ENCODE measurements around the gene MANSC4. TPM values are rescaled to one million over a fixed set of nuclear protein-coding genes. Genes with fewer than 3 reads are reported as not detected.

MANSC4 gene
- total and polyA plus RNA-seq, 10 of the 15 experiments (the other 5 are each of a cell fraction or from before 2014, with no cell fraction given): 0.18 to 0.21 (median 0.19) TPM; not detected in 7

GRCh38 chr12:27802936-27803335 is 22.9 kb upstream of the MANSC4 start (continued):
- TF ChIP-seq PAX5 (IDR thresholded peaks at IDR 0.05; ENCODE audit: borderline replicate concordance, low read depth, low read length) (no peak), ASH2L (IDR thresholded peaks at IDR 0.05; ENCODE audit: borderline replicate concordance, low read depth) (no peak)
- TF ChIP-seq, protein P1, sequence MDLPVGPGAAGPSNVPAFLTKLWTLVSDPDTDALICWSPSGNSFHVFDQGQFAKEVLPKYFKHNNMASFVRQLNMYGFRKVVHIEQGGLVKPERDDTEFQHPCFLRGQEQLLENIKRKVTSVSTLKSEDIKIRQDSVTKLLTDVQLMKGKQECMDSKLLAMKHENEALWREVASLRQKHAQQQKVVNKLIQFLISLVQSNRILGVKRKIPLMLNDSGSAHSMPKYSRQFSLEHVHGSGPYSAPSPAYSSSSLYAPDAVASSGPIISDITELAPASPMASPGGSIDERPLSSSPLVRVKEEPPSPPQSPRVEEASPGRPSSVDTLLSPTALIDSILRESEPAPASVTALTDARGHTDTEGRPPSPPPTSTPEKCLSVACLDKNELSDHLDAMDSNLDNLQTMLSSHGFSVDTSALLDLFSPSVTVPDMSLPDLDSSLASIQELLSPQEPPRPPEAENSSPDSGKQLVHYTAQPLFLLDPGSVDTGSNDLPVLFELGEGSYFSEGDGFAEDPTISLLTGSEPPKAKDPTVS (IDR thresholded peaks at IDR 0.05; ENCODE audit: low read depth, low read length): no peak

DNA sequence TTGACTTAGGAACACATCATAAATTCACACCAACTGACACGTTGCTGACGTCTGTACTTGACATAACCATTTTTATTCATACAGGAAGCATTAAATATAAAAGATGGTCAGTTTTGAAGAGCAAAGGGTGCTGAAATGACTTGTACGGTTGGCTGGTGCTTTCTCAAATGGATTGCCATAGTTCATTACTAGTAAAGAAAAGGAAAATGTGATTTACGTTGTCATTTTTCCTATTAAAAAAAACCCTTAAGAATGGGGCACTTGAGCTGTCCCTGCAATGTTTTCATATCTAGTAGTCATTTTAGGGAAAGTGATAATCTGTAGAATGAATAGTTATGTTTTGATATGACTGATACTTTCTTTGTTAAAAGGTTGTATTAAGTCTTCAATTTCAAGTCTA is 22.5 kb upstream of the MANSC4 start:
- no peak overlapping the region for H3K4me2 ChIP-seq (ENCODE audit: control insufficient read depth, insufficient read depth)
- no peak overlapping the region for H3K9ac ChIP-seq (ENCODE audit: control insufficient read depth, insufficient read depth, low read length)
- FAIRE-seq (no peak), ATAC-seq (no peak), DNase-seq (ENCODE audit: low read depth, low spot score) (no peak)
- peaks cover 0 to 8% of the 10 kb centered on the region in 2 experiments; a peak in 2 of 4 replicates for H3K36me3 ChIP-seq (ENCODE audit: control insufficient read depth in 2 of 2, insufficient read depth in 2 of 2, low read length in 1 of 2)
- H3K79me2 ChIP-seq (ENCODE audit: control insufficient read depth, insufficient read depth, low read length): no peaks in the 10 kb centered on the region
- ChIA-PET SMC1A (ENCODE audit: uncharacterized antibody, unreplicated experiment) (no interaction called here), POLR2A (no interaction called here), RAD21 (ENCODE audit: unreplicated experiment) (no interaction called here), CTCF (interaction anchor here (0.6 to 1.5 kb wide), 3 partner anchors 14 to 268 kb away, joined by 3 to 4 read pairs (median 3); no protein-coding TSS in a partner anchor)
- intact Hi-C loops (cut with micrococcal nuclease; ENCODE audit: unreplicated experiment) (no loop called here), in situ Hi-C loops (cut with MboI) (no loop called here)
- H4K20me1 ChIP-seq (ENCODE audit: control insufficient read depth, insufficient read depth): no peaks in the 10 kb centered on the region
- H3K27me3 ChIP-seq (replicated peaks in 1 of 2; ENCODE audit: control insufficient read depth in 2 of 2, insufficient read depth in 2 of 2, low read length in 1 of 2): no peaks in the 10 kb centered on the region
- no peak overlapping the region for H3K4me3 ChIP-seq
- WGBS (ENCODE audit: insufficient coverage, insufficient replicate concordance, low lambda C conversion rate, missing lambda C conversion rate): 36% methylated on average over 4 of the region's 4 CpGs
- no TSS peak for BruUV-seq (replicated peaks)
- H2AFZ ChIP-seq (ENCODE audit: control insufficient read depth, low read depth, low read length): no peak overlapping the region
- TF ChIP-seq SMC3 (IDR thresholded peaks at IDR 0.05; ENCODE audit: borderline replicate concordance, low read length) (no peak), SREBF1 (IDR thresholded peaks at IDR 0.05; ENCODE audit: low read length) (no peak), SIX5 (IDR thresholded peaks at IDR 0.05; ENCODE audit: low read depth, low read length, severe bottlenecking) (no peak)
- TF ChIP-seq, protein P1 (IDR thresholded peaks at IDR 0.05; ENCODE audit: low read depth, low read length): no peak
- no peaks in the 10 kb centered on the region for H3K9me3 ChIP-seq (replicated peaks; ENCODE audit: control insufficient read depth, insufficient read depth, low read length)
- no peaks in the 10 kb centered on the region for H3K4me1 ChIP-seq (ENCODE audit: control insufficient read depth, insufficient read depth, low read length)
- no peak overlapping the region for H3K27ac ChIP-seq (ENCODE audit: control insufficient read depth, insufficient read depth)

Data from GM12878 (cell line).